H1 (cell line): ENCODE measurements around the gene XPO5.

Experiments used
- CHD1 ChIP-seq: IDR thresholded peaks from 2 replicates; pipeline ENCODE4 v1.6.1; 2012; ENCODE audit warnings: low read depth, low read length, improper control_type of control experiment
- CHD7 ChIP-seq: fragments of 300-600 bp; sonication (generic); IDR thresholded peaks from 2 replicates; pipeline ENCODE4 v1.7.1; 2012; ENCODE audit warnings: low read length, moderate library complexity, mild to moderate bottlenecking, inconsistent platforms; ENCODE audit not compliant: insufficient replicate concordance
- CTCF ChIP-seq, 3 experiments: IDR thresholded peaks; 1 replicate in 2 of 3; 2 replicates in 1 of 3; pipeline versions ENCODE4 v1.5.1 to v1.6.1; 2011; ENCODE audit warnings: low read length in 3 of 3, mild to moderate bottlenecking in 3 of 3, inconsistent platforms in 2 of 3, low read depth in 1 of 3, moderate library complexity in 1 of 3; ENCODE audit not compliant: insufficient read depth in 1 of 3; ENCODE audit errors: control extremely low read depth in 1 of 3
- NANOG ChIP-seq: IDR thresholded peaks from 2 replicates; pipeline ENCODE4 v1.6.1; 2011; ENCODE audit warnings: low read length, low read depth, mild to moderate bottlenecking, inconsistent platforms; ENCODE audit not compliant: insufficient read depth, poor library complexity, severe bottlenecking
- TF ChIP-seq, protein P1 (sequence below): IDR thresholded peaks from 2 replicates; pipeline ENCODE4 v1.6.1; 2011; ENCODE audit warnings: low read length, improper control_type of control experiment

DNA sequence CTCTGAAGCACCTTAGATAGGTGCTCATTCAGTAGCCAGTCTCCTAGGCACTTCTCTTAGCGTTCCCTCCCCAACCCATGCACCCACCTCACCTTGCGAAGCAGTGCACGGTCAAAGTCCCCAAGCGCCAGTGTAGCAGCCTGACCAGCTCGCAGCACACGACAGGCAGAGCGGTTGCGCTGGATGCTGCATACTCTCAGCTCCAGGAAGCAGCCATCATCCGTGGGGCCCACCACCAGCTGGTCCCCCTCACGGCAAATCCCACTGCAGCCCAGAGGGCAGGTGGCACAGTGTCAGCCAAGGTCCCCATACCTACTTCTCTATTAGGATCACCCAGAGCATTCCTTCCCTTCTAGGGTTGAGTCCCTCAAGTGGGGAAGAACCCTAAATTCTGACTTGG, 46.7 kb upstream of the XPO5 start:
- TF ChIP-seq CTCF (IDR thresholded peaks at IDR 0.05; ENCODE audit: control extremely low read depth in 1 of 3, insufficient read depth in 1 of 3, low read depth in 1 of 3, low read length in 3 of 3), result no peak
- TF ChIP-seq CHD1, result no peak
- no peak for TF ChIP-seq CHD7
- TF ChIP-seq NANOG, result no peak
- TF ChIP-seq, protein P1, sequence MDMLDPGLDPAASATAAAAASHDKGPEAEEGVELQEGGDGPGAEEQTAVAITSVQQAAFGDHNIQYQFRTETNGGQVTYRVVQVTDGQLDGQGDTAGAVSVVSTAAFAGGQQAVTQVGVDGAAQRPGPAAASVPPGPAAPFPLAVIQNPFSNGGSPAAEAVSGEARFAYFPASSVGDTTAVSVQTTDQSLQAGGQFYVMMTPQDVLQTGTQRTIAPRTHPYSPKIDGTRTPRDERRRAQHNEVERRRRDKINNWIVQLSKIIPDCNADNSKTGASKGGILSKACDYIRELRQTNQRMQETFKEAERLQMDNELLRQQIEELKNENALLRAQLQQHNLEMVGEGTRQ, result no peak
